ENCODE data around the gene IFT122.

The IFT122 gene

GRCh38 chr3:129433565-129433964 is 6.5 kb upstream of the IFT122 start:
- H3K9me3 ChIP-seq (ENCODE audit: severe bottlenecking): no peaks in the 10 kb centered on the region
- TF ChIP-seq CTCF (IDR thresholded peaks at IDR 0.05; ENCODE audit: poor library complexity, severe bottlenecking): no peak
- H3K4me3 ChIP-seq (ENCODE audit: severe bottlenecking): no peak overlapping the region
- H3K4me1 ChIP-seq (ENCODE audit: insufficient read depth, poor library complexity, severe bottlenecking): no peaks in the 10 kb centered on the region
- no peak overlapping the region for H3K27ac ChIP-seq (ENCODE audit: poor library complexity, severe bottlenecking)
- H3K36me3 ChIP-seq (ENCODE audit: low read depth): peaks cover 77% of the 10 kb centered on the region
- H3K27me3 ChIP-seq (ENCODE audit: insufficient read depth, poor library complexity, severe bottlenecking): no peaks in the 10 kb centered on the region
- DNase-seq (ENCODE audit: low spot score): no peak
- ATAC-seq (ENCODE audit: low read depth): no peak

GRCh38 chr3:129434140-129434539 is 5.9 kb upstream of the IFT122 start:
- no peak overlapping the region for H3K4me3 ChIP-seq (ENCODE audit: severe bottlenecking)
- no peaks in the 10 kb centered on the region for H3K4me1 ChIP-seq (ENCODE audit: insufficient read depth, poor library complexity, severe bottlenecking)
- ATAC-seq (ENCODE audit: low read depth): no peak
- H3K9me3 ChIP-seq (ENCODE audit: severe bottlenecking): no peaks in the 10 kb centered on the region
- no peaks in the 10 kb centered on the region for H3K27me3 ChIP-seq (ENCODE audit: insufficient read depth, poor library complexity, severe bottlenecking)
- H3K36me3 ChIP-seq (ENCODE audit: low read depth): peaks cover 77% of the 10 kb centered on the region
- no peak for DNase-seq (ENCODE audit: low spot score)
- TF ChIP-seq CTCF (IDR thresholded peaks at IDR 0.05; ENCODE audit: poor library complexity, severe bottlenecking): no peak
- H3K27ac ChIP-seq (ENCODE audit: poor library complexity, severe bottlenecking): no peak overlapping the region

DNA sequence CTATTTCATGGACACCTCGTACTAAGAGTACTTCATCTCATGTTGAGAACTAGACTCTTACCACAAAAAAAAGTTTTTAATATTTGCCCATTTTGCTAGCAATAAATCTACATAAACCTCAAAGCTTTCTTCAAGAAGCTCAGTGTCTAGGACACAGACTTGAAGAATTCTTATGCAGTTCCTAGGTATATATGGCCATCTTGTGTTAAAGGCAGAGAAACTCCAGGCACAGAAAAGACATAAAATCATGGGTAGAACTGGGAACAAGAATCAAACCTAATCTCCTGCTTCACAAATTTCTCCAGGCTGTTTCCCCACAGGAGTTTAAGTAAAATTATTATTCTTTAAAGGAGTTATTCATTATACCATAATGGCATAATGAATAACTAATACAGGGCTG is 4.7 kb upstream of the IFT122 start:
- H3K4me3 ChIP-seq (ENCODE audit: severe bottlenecking): no peak overlapping the region
- ATAC-seq (ENCODE audit: low read depth): no peak

DNA sequence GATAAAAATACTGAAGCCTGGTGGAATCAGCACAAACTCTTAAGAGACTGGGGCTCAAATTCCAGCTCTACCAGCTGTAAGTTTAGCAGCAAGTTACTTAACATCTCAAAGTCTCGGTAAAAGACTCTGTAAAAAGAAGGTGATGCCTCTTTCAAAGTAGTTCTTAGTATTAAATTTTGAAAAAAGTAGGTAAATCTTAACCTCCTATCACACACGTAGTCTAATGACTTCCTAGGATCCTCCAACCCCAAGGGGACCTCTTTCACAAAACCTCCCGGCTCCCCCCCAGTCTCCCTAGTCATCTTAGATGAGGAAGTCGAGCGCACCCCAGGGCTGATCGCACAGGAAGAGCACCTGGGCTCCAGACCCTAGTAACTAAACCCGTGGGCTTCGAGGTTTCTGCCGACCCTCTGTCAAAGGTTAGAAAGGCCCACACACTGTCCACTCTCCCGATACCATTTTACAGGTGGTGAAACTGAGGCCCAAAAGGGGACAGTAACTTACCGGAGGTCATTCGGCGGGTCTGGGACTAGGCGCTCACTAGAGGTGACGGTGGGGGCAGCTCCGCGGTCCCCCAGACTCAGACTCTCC is 703 bp upstream of the IFT122 start:
- TF ChIP-seq CTCF (IDR thresholded peaks at IDR 0.05; ENCODE audit: poor library complexity, severe bottlenecking): no peak

More for the DNA sequence above, 4.7 kb upstream of the IFT122 start:
- peaks cover 77% of the 10 kb centered on the region for H3K36me3 ChIP-seq (ENCODE audit: low read depth)
- DNase-seq (ENCODE audit: low spot score): no peak
- H3K9me3 ChIP-seq (ENCODE audit: severe bottlenecking): no peaks in the 10 kb centered on the region
- no peaks in the 10 kb centered on the region for H3K4me1 ChIP-seq (ENCODE audit: insufficient read depth, poor library complexity, severe bottlenecking)
- H3K27me3 ChIP-seq (ENCODE audit: insufficient read depth, poor library complexity, severe bottlenecking): no peaks in the 10 kb centered on the region
- TF ChIP-seq CTCF (IDR thresholded peaks at IDR 0.05; ENCODE audit: poor library complexity, severe bottlenecking): no peak
- no peak overlapping the region for H3K27ac ChIP-seq (ENCODE audit: poor library complexity, severe bottlenecking)

DNA sequence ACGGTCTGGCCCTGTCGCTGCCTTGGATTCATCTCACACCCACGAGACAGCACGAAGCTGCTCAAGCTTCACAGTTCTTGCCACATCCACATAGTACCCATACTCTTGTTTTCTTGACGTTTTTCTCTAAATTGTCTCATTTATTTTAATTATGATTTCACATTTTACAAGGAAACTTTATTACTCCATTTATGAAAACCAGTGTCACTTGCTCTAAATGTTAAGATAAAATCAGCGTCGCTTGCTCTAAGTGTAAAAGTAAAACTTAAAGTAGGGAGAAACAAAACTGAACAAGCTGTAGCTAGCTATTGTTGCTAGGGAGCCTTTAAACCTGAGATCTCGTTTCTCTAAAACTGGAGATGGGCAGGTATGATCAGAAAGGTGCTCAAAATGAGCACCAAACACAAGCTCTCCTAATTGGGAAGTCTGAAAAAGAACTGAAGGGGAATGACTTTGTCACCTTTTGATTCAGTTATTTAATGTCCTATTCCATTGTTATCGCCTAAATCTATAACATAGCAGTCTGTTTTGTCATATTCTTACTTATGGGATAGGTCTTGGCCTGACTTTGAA is 680 bp downstream of the IFT122 start:
- no peak for ATAC-seq (ENCODE audit: low read depth)
- Histone ChIP-seq H3K36me3 (ENCODE audit: low read depth) (peaks cover 27% of the 10 kb centered on the region), H3K4me1 (ENCODE audit: insufficient read depth, poor library complexity, severe bottlenecking) (peaks cover 7% of the 10 kb centered on the region), H3K9me3 (ENCODE audit: severe bottlenecking) (no peaks in the 10 kb centered on the region), H3K27ac (ENCODE audit: poor library complexity, severe bottlenecking) (peak overlapping the region; percentile 66), H3K4me3 (ENCODE audit: severe bottlenecking) (peak overlapping the region; percentile 79), H3K27me3 (ENCODE audit: insufficient read depth, poor library complexity, severe bottlenecking) (no peaks in the 10 kb centered on the region)
- no peak for DNase-seq (ENCODE audit: low spot score)
- no peak for TF ChIP-seq CTCF (IDR thresholded peaks at IDR 0.05; ENCODE audit: poor library complexity, severe bottlenecking)

More for the DNA sequence above, 703 bp upstream of the IFT122 start:
- Histone ChIP-seq H3K9me3 (ENCODE audit: severe bottlenecking) (no peaks in the 10 kb centered on the region), H3K36me3 (ENCODE audit: low read depth) (peaks cover 40% of the 10 kb centered on the region), H3K4me3 (ENCODE audit: severe bottlenecking) (peak overlapping the region; percentile 79), H3K27me3 (ENCODE audit: insufficient read depth, poor library complexity, severe bottlenecking) (no peaks in the 10 kb centered on the region), H3K4me1 (ENCODE audit: insufficient read depth, poor library complexity, severe bottlenecking) (peaks cover 7% of the 10 kb centered on the region), H3K27ac (ENCODE audit: poor library complexity, severe bottlenecking) (peak overlapping the region; percentile 66)
- ATAC-seq (ENCODE audit: low read depth) (no peak), DNase-seq (ENCODE audit: low spot score) (no peak)

Data from RWPE2 (cell line).